ENCODE measurements around the gene SLC7A4. TPM values are rescaled to one million over a fixed set of nuclear protein-coding genes. Genes with fewer than 3 reads are reported as not detected.

The SLC7A4 gene
- total RNA-seq, 1 donor from 2014 or later: 1.1 TPM

- Mint-ChIP-seq H3K9me3 (ENCODE audit: low read depth) (no peaks in the 10 kb centered on the region), H3K27me3 (peaks cover 27% of the 10 kb centered on the region), H3K4me3 (ENCODE audit: low read depth) (no peak overlapping the region), H3K4me1 (ENCODE audit: low read depth) (no peaks in the 10 kb centered on the region), H3K36me3 (ENCODE audit: insufficient read depth) (no peaks in the 10 kb centered on the region), H3K27ac (no peak overlapping the region)
- no peak for TF ChIP-seq CTCF (IDR thresholded peaks at IDR 0.05; ENCODE audit: unreplicated experiment)
- no peak for DNase-seq (ENCODE audit: low spot score, unreplicated experiment)
Observed at GRCh38 chr22:21055564-21055834, 23.1 kb upstream of the SLC7A4 start.

- no peak overlapping the region for H3K27ac Mint-ChIP-seq
- TF ChIP-seq CTCF (IDR thresholded peaks at IDR 0.05; ENCODE audit: unreplicated experiment): no peak
- no peaks in the 10 kb centered on the region for H3K4me1 Mint-ChIP-seq (ENCODE audit: low read depth)
- H3K4me3 Mint-ChIP-seq (ENCODE audit: low read depth): no peak overlapping the region
- no peaks in the 10 kb centered on the region for H3K36me3 Mint-ChIP-seq (ENCODE audit: insufficient read depth)
- H3K9me3 Mint-ChIP-seq (ENCODE audit: low read depth): no peaks in the 10 kb centered on the region
- no peak for DNase-seq (ENCODE audit: low spot score, unreplicated experiment)
- H3K27me3 Mint-ChIP-seq: peaks cover 27% of the 10 kb centered on the region
Observed at GRCh38 chr22:21054714-21055563, 22.6 kb upstream of the SLC7A4 start.

- Mint-ChIP-seq H3K4me3 (ENCODE audit: low read depth) (no peak overlapping the region), H3K27ac (no peak overlapping the region)
Observed at GRCh38 chr22:21054046-21054713, 21.8 kb upstream of the SLC7A4 start.

GRCh38 chr22:21052715-21053459 is 20.5 kb upstream of the SLC7A4 start:
- no peaks in the 10 kb centered on the region for H3K4me1 Mint-ChIP-seq (ENCODE audit: low read depth)
- DNase-seq (ENCODE audit: low spot score, unreplicated experiment): no peak
- H3K27me3 Mint-ChIP-seq: peaks cover 27% of the 10 kb centered on the region
- no peak overlapping the region for H3K27ac Mint-ChIP-seq
- no peak for TF ChIP-seq CTCF (IDR thresholded peaks at IDR 0.05; ENCODE audit: unreplicated experiment)
- H3K4me3 Mint-ChIP-seq (ENCODE audit: low read depth): no peak overlapping the region
- no peaks in the 10 kb centered on the region for H3K9me3 Mint-ChIP-seq (ENCODE audit: low read depth)
- no peaks in the 10 kb centered on the region for H3K36me3 Mint-ChIP-seq (ENCODE audit: insufficient read depth)

More at GRCh38 chr22:21054046-21054713, 21.8 kb upstream of the SLC7A4 start:
- H3K4me1 Mint-ChIP-seq (ENCODE audit: low read depth): no peaks in the 10 kb centered on the region
- TF ChIP-seq CTCF (IDR thresholded peaks at IDR 0.05; ENCODE audit: unreplicated experiment): no peak
- H3K9me3 Mint-ChIP-seq (ENCODE audit: low read depth): no peaks in the 10 kb centered on the region
- DNase-seq (ENCODE audit: low spot score, unreplicated experiment): no peak
- H3K36me3 Mint-ChIP-seq (ENCODE audit: insufficient read depth): no peaks in the 10 kb centered on the region
- peaks cover 27% of the 10 kb centered on the region for H3K27me3 Mint-ChIP-seq

- H3K27me3 Mint-ChIP-seq: peaks cover 26% of the 10 kb centered on the region
- no peaks in the 10 kb centered on the region for H3K9me3 Mint-ChIP-seq (ENCODE audit: low read depth)
- no peak overlapping the region for H3K27ac Mint-ChIP-seq
- no peaks in the 10 kb centered on the region for H3K36me3 Mint-ChIP-seq (ENCODE audit: insufficient read depth)
- no peak for TF ChIP-seq CTCF (IDR thresholded peaks at IDR 0.05; ENCODE audit: unreplicated experiment)
- no peak for DNase-seq (ENCODE audit: low spot score, unreplicated experiment)
- H3K4me1 Mint-ChIP-seq (ENCODE audit: low read depth): no peaks in the 10 kb centered on the region
- H3K4me3 Mint-ChIP-seq (ENCODE audit: low read depth): no peak overlapping the region
Observed at GRCh38 chr22:21051831-21052400, 19.6 kb upstream of the SLC7A4 start.
